Immature natural killer cell (primary cell): ENCODE data around the gene EYA2. TPM values are rescaled to one million over a fixed set of nuclear protein-coding genes. Genes with fewer than 3 reads are reported as not detected.
"Not testable (repeated sequence)": the region's sequence is repeated elsewhere in the genome, so short reads cannot be mapped to it uniquely, and the experiment has no call there.

Source experiments
- DNase-seq, 3 donors: peaks; one replicate each; pipeline ENCODE4 v3.0.0; 2022; ENCODE audit warnings: mixed read lengths in 1 of 3
- H3K27ac Mint-ChIP-seq, 6 donors: one replicate each; pipeline ENCODE4 v1.8.0; 2020; ENCODE audit warnings: mixed read lengths in 6 of 6, mild to moderate bottlenecking in 5 of 6, inconsistent platforms in 4 of 6, moderate library complexity in 3 of 6
- H3K27me3 Mint-ChIP-seq, 3 donors: one replicate each; pipeline ENCODE4 v1.8.0; 2020 to 2021; ENCODE audit warnings: low read depth in 3 of 3, mild to moderate bottlenecking in 3 of 3, mixed read lengths in 3 of 3, moderate library complexity in 3 of 3, inconsistent platforms in 1 of 3
- H3K36me3 Mint-ChIP-seq, 3 donors: one replicate each; pipeline ENCODE4 v1.8.0; 2020; ENCODE audit warnings: mixed read lengths in 3 of 3, inconsistent platforms in 2 of 3, mild to moderate bottlenecking in 2 of 3
- H3K4me1 Mint-ChIP-seq, 2 donors: one replicate each; pipeline ENCODE4 v1.8.0; 2020; ENCODE audit warnings: inconsistent platforms in 2 of 2, mild to moderate bottlenecking in 2 of 2, mixed read lengths in 2 of 2, moderate library complexity in 1 of 2
- H3K4me3 Mint-ChIP-seq, 5 donors: one replicate each; pipeline ENCODE4 v1.8.0; 2020; ENCODE audit warnings: mild to moderate bottlenecking in 5 of 5, mixed read lengths in 5 of 5, inconsistent platforms in 3 of 5, moderate library complexity in 3 of 5
- H3K9me3 Mint-ChIP-seq, 6 donors: one replicate each; pipeline ENCODE4 v1.8.0; 2020; ENCODE audit warnings: mild to moderate bottlenecking in 6 of 6, mixed read lengths in 6 of 6, inconsistent platforms in 4 of 6, moderate library complexity in 3 of 6
- polyA plus RNA-seq, 3 donors: library from polyadenylated mRNA; unstranded; fragments of 300-500 nt; fragmentation: Illumina TruSeq; gene quantifications; one replicate each; pipeline ENCODE4 v1.2.3, GENCODE V29; 2021

Gene EYA2
- polyA plus RNA-seq, 3 donors from 2014 or later: not detected

DNA sequence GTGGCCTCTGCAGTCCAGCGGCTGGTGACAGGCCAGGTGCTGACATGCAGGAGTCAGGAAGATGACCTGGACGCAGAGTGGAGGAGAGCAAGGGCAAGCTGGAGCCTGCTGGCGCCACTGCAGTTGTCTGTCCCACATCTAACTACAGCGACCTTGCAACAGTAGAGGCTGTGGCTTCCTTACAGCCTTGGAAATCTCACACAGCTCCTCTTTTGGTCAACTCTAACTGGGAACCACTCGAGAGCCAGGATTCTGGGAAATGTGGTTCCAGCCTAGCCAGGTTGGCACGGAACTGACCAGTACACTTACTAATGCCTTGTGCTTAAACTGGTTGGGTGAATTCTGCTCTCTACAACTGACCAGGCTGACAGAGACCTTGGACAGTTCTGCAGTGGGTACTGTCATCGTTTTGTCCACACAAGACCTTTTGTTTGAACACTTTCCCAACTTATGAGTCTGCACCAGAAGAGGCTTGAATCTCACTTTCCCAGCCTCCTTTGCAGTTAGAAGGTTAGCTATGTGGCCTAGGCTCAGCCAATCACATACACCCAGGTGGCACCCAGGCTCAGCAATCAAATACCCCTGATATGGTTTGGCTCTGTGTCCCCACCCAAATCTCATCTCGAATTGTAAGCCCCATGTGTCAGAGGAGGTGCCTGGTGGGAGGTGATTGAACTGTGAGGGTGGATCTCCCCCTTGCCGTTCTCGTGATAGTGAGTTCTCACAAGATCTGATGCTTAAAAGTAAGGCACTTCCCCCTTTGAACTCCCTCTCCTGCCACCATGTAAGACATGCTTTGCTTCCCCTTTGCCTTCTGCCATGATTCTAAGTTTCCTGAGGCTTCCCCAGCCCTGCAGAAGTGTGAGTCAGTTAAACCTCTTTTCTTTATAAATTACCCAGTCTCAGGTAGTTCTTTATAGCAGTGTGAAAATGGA is 308.4 kb downstream of the EYA2 start:
- no peak for DNase-seq
- H3K9me3 Mint-ChIP-seq: no peaks in the 10 kb centered on the region
- no peak overlapping the region for H3K27ac Mint-ChIP-seq
- no peak overlapping the region for H3K4me3 Mint-ChIP-seq
- peaks cover 0 to 5% (median 0%) of the 10 kb centered on the region in 3 donors for H3K36me3 Mint-ChIP-seq
- no peaks in the 10 kb centered on the region for H3K27me3 Mint-ChIP-seq
- H3K4me1 Mint-ChIP-seq: peaks cover 0 to 5% of the 10 kb centered on the region in 2 donors

DNA sequence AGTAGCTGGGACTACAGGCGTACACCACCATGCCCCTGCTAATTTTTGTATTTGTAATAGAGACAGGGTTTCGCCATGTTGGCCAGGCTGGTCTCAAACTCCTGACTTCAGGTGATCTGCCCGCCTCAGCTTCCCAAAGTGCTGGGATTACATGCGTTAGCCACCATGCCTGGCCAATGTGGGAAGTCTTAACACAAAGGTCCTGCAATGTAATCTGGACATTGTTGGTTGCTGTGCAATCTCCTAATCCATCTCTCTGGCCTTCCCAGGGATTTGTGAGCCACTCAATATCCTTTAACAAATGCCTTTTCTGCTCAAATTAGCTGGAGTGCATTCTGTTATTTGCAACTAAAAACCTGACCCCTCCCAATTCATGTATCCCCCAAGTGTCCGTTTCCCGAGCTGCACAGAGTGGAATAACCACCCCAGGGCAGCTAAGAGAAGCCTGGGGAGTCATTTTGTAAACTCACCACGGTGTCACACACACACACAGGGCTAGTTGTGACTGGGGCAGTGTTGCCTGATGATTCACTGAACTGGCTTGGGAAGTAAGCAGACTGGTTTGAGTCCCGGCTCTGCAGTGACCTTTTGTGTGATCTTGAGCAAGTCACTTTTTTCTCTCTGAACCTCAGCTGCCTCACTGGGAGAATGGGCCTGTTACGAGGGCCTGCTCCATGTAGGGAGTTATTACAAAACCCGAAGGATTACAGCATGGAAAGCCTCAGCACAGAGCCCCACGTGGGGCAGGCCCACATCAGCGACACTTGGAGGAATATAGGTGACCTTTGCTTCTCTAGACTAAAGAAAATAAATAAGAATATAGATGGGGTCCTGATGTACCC is 309.6 kb downstream of the EYA2 start:
- H3K27me3 Mint-ChIP-seq: no peaks in the 10 kb centered on the region
- DNase-seq: no peak
- H3K27ac Mint-ChIP-seq: no peak overlapping the region
- H3K9me3 Mint-ChIP-seq: no peaks in the 10 kb centered on the region
- no peak overlapping the region for H3K4me3 Mint-ChIP-seq
- peaks cover 0 to 5% of the 10 kb centered on the region in 2 donors for H3K4me1 Mint-ChIP-seq
- peaks cover 0 to 6% (median 0%) of the 10 kb centered on the region in 3 donors for H3K36me3 Mint-ChIP-seq

DNA sequence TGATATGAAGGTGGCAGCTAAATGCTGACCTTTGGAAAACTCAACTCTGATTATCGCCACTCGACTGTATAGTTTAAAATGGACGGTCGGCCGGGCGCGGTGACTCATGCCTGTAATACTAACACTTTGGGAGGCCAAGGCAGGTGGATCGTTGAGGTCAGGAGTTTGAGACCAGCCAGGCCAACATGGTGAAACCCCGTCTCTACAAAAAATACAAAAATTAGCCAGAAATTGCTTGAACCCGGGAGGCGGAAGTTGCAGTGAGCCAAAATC is 310.1 kb downstream of the EYA2 start:
- H3K27ac Mint-ChIP-seq, DNase-seq, H3K4me1 Mint-ChIP-seq, H3K9me3 Mint-ChIP-seq, H3K4me3 Mint-ChIP-seq, H3K27me3 Mint-ChIP-seq: not testable (repeated sequence)
- H3K36me3 Mint-ChIP-seq: peaks cover 0 to 12% (median 0%) of the 10 kb centered on the region in 3 donors

DNA sequence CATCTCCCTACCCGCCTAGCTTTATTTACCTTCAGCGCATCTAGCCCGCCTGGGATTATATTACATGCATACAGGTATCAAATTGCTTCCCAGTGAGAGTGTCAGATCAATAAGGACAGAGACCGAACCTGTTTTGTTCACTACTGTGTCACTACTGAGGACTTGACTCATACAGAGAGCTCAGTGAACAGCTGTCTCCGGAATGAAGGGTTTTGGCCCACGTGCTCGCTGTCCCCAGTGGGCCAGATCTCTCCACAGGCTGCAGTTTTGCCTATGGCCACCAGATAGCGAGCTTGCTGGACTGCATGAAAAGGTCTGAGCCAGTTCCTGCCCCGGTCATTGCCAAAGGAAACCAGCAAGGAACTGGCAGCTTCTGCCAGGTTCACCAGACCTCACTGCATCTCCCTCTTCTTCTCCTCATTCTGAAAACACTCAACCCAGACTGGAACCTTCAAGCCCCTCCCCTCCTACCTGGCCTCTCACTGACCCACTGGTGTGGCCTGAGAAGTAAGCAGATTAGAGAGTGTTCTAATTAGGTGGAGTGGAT is 311.0 kb downstream of the EYA2 start:
- Mint-ChIP-seq H3K9me3 (no peaks in the 10 kb centered on the region), H3K4me3 (no peak overlapping the region), H3K4me1 (peaks cover 0 to 5% of the 10 kb centered on the region in 2 donors), H3K36me3 (peaks cover 0 to 15% (median 0%) of the 10 kb centered on the region in 3 donors), H3K27ac (peak overlapping the region in 1 of 6 donors; percentile 65), H3K27me3 (no peaks in the 10 kb centered on the region)
- DNase-seq: peak in 1 of 3 donors; percentile 58

DNA sequence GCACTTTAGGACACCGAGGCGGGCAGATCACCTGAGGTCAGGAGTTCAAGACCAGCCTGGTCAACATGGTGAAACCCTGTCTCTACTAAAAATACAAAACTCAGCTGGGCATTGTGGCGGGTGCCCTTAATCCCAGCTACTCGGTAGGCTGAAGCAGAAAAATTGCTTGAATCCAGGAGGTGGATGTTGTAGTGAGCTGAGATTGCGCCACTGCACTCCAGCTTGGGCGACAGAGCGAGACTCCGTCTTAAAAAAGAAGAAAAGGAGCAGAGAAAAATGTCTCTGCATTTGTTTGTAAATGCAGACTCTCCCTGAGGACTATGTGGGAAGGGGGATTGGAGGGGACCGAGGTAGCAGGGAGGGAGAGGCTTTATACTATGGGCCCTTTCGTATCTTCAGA is 311.9 kb downstream of the EYA2 start:
- not testable (repeated sequence) for H3K9me3 Mint-ChIP-seq, H3K27me3 Mint-ChIP-seq, H3K27ac Mint-ChIP-seq, H3K4me1 Mint-ChIP-seq, H3K4me3 Mint-ChIP-seq, DNase-seq
- H3K36me3 Mint-ChIP-seq: peaks cover 0 to 15% (median 0%) of the 10 kb centered on the region in 3 donors

DNA sequence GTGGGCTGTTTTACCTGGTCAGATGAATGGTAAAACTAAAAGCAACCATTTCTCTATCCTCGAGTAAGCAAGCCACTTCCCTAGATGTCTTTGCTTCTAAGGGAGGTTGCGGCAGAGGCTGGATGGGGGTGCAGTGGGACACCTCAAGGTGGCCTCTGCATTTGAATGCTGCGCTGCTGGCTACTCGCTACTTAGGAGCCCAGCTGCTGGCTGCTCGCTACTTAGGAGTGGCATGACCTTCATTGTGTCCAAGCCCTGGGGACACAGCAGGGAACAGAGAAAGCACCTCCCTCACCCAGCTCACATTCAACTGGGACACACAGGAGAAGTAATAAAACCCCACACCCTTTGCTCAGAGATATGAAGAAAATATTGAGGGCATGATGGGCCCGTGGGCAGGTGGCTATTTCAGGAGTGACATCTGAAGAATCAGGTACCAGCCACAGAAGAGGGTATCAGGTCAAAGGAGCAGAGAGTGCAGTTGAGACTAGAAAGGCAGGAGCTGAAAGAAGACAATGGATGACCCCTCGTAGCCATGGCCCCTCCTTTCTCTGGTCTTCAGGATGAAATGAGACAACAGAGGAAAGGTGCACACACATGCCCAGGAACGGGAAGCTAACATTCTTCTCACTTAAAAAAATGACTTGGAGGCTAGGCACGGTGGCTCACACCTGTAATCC is 312.5 kb downstream of the EYA2 start:
- no peaks in the 10 kb centered on the region for H3K9me3 Mint-ChIP-seq
- H3K4me3 Mint-ChIP-seq: no peak overlapping the region
- no peak for DNase-seq
- peak overlapping the region in 4 of 6 donors; percentile 1 to 65 (median 32) for H3K27ac Mint-ChIP-seq
- H3K27me3 Mint-ChIP-seq: no peaks in the 10 kb centered on the region
- H3K36me3 Mint-ChIP-seq: peaks cover 0 to 15% (median 0%) of the 10 kb centered on the region in 3 donors
- H3K4me1 Mint-ChIP-seq: peaks cover 0 to 5% of the 10 kb centered on the region in 2 donors

DNA sequence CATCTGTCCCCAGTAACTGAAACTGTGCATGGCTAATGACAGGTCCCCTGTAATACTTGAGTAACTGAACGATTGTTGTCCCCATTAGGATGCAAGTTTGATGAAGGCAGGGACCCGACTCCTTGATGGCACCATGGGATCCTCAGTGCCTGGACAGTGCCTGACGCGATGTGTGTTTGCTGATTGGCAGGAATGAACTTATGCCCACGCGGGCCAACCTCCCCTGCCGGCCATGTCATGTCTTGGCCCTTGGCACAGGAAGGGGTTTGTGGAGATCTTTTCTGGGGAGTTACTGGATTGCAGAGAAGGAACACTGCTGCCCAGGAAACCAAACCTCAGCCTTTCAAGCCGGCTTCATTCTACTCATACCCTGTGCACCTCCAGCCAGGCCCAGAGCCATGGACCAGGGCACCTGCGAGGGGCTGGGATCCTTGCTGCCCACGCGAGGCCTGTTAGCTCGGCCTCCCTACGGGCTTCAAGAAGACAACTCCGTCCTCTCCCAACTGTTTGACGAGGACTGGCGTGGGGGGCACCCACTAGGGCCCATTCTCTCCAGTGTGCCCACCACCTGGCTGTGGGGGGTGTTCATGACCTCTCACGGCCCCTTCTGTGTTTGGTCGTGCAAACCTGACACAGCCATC is 314.0 kb downstream of the EYA2 start:
- peaks cover 0 to 5% of the 10 kb centered on the region in 2 donors for H3K4me1 Mint-ChIP-seq
- H3K36me3 Mint-ChIP-seq: peaks cover 0 to 15% (median 0%) of the 10 kb centered on the region in 3 donors
- no peak overlapping the region for H3K4me3 Mint-ChIP-seq
- H3K9me3 Mint-ChIP-seq: no peaks in the 10 kb centered on the region
- H3K27me3 Mint-ChIP-seq: no peaks in the 10 kb centered on the region
- H3K27ac Mint-ChIP-seq: peak overlapping the region in 1 of 6 donors; percentile 24
- no peak for DNase-seq

DNA sequence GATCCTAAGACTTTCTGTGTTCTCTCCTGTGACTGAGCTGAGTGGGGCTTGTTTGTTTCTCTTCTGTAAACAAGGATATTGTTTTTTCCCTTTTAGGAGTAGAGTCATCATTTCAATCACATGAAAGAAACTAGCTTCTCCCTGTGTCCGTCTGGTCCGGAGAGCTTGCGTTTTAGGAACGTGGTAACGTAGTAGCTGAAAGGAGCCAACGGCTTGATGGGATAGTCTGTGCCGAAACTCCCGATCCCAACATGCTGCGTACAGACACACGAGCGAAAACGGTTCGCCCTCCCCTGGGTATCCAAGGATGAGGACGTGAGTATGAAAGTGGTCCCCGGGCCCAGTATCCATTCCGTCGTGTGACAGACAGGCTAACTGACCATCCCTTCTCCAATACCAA is 315.3 kb downstream of the EYA2 start:
- peaks cover 0 to 5% of the 10 kb centered on the region in 2 donors for H3K4me1 Mint-ChIP-seq
- no peaks in the 10 kb centered on the region for H3K9me3 Mint-ChIP-seq
- no peak overlapping the region for H3K4me3 Mint-ChIP-seq
- no peak overlapping the region for H3K27ac Mint-ChIP-seq
- peaks cover 0 to 15% (median 0%) of the 10 kb centered on the region in 3 donors for H3K36me3 Mint-ChIP-seq
- H3K27me3 Mint-ChIP-seq: no peaks in the 10 kb centered on the region
- DNase-seq: no peak

DNA sequence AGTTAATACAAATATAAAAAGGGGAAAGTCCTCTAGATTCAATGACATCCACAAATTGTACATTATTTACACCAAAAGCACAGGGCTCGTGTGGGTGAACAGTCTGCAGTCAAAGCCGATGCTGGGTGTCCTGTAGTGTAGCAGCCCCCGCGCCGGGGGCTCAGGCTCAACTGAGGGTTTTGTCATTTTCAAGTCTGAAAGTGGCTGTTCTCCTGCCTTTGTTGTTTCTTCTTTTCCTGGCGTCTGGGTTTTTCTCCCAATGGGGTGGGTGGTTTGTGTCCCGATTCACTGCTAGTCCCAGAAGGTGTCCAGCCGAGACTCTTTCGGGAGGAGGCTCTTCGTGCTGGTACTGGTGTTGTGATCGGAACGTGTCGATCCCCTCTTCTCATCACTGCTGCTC is 315.8 kb downstream of the EYA2 start:
- no peaks in the 10 kb centered on the region for H3K27me3 Mint-ChIP-seq

DNA sequence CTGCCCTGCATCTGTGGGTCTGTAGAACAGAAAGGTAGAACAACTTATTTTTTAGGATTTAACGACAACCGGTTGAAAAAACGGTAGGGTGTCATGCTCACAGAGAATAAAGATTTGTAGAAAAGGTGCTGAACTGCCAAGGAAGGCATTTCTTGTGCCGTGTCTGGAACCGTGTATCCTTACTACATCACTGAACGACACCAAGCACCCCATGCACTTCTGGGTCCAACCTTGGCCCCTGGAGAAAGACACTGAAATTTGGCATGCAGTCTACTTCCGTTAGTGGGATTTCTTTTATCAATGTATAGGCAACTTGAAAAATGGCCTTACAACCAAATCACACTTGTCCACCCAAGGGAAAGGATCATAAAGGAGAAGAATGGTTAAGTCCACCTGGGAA is 316.4 kb downstream of the EYA2 start:
- Mint-ChIP-seq H3K36me3 (peaks cover 4 to 22% (median 5%) of the 10 kb centered on the region in 3 donors), H3K9me3 (no peaks in the 10 kb centered on the region), H3K27me3 (no peaks in the 10 kb centered on the region), H3K27ac (no peak overlapping the region), H3K4me1 (peaks cover 0 to 6% of the 10 kb centered on the region in 2 donors), H3K4me3 (no peak overlapping the region)
- no peak for DNase-seq

More for the DNA sequence above, 315.8 kb downstream of the EYA2 start:
- H3K27ac Mint-ChIP-seq: no peak overlapping the region
- peaks cover 0 to 17% (median 0%) of the 10 kb centered on the region in 3 donors for H3K36me3 Mint-ChIP-seq
- H3K4me1 Mint-ChIP-seq: peaks cover under 1 to 4% of the 10 kb centered on the region in 2 donors
- no peaks in the 10 kb centered on the region for H3K9me3 Mint-ChIP-seq
- no peak for DNase-seq
- no peak overlapping the region for H3K4me3 Mint-ChIP-seq

DNA sequence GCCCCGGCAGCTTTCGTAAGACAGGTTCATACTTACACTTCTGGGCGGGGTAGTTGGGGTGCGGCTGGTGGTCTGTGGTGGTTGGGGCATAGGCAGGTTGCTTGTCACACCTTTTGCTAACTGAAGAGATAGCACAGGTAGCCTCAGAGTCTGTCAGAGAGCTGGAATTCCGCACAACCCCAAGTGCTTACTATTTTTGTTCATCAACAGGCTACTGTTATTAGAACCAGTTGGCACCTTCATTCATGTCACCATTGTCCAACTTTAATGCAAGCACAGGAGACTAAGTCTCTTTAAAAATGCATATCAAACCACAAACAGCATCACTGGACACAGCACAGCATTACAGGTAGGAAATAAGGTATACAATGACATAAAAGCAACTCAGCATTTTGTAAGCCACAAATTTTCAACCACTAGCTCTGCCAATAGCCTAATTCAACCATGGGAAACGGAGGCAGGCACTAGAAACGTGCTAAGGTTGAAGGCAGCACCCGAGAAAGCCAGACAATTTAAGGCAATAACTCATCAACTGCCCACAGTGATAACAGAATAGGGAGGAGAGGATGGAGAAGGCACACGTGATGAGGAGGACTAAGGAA is 318.1 kb downstream of the EYA2 start:
- H3K27ac Mint-ChIP-seq: no peak overlapping the region
- H3K4me1 Mint-ChIP-seq: peaks cover 0 to 13% of the 10 kb centered on the region in 2 donors
- peaks cover 4 to 26% (median 11%) of the 10 kb centered on the region in 3 donors for H3K36me3 Mint-ChIP-seq
- no peaks in the 10 kb centered on the region for H3K9me3 Mint-ChIP-seq
- H3K4me3 Mint-ChIP-seq: no peak overlapping the region
- peaks cover 0 to 3% (median 0%) of the 10 kb centered on the region in 3 donors for H3K27me3 Mint-ChIP-seq
- DNase-seq: no peak

DNA sequence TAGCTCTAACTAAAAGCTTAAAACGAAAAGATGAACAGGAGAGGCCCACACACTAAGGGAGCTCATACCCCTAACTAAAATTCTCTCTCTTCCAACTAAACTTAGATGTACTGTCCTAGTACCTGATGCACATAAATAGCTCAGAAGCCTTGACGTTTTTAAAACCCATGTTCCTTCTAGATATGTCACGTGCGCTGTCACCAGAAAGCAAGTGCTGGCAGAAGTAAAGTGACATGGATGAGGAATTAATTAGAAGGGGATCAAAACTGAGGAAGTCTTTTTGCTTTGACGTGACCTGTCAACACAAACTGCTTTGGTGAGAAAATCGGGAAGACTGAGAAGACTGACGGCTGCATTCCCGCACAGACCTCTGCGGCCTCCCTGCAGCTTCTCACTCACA is 319.3 kb downstream of the EYA2 start:
- peaks cover 0 to 13% of the 10 kb centered on the region in 2 donors for H3K4me1 Mint-ChIP-seq
- no peak for DNase-seq
- no peak overlapping the region for H3K4me3 Mint-ChIP-seq
- peaks cover 14 to 37% (median 15%) of the 10 kb centered on the region in 3 donors for H3K36me3 Mint-ChIP-seq
- H3K9me3 Mint-ChIP-seq: no peaks in the 10 kb centered on the region
- no peak overlapping the region for H3K27ac Mint-ChIP-seq
- peaks cover 0 to 3% (median 2%) of the 10 kb centered on the region in 3 donors for H3K27me3 Mint-ChIP-seq
